K562 (cell line): Measurements from ENCODE around the gene MAMDC4. TPM values are rescaled to one million over a fixed set of nuclear protein-coding genes. Genes with fewer than 3 reads are reported as not detected.

Experiments used
- ATAC-seq: fragments of 200-7000 bp; cut with Tn5 transposase; 3 replicates; pipeline ENCODE4 v1.9.1; 2020; ENCODE audit warnings: moderate library complexity
- BruUV-seq: library from RNA; stranded (reverse); fragments of 400-500 nt; replicated peaks from 2 replicates; lab custom pipeline; 2021; lab: Mats Ljungman, UMichigan
- CTCF ChIA-PET: fragments of 300-600 bp; formaldehyde crosslinking; extraction: SDS; loops from one replicate; lab custom pipeline; 2021; ENCODE audit warnings: low intra/inter-chr PET ratio; lab: Yijun Ruan, JAX
- POLR2A ChIA-PET: fragments of 300-600, 350-650 bp; sonication (Branson Sonifier 250); formaldehyde crosslinking; extraction: SDS; loops from one replicate; lab custom pipeline; 2021; ENCODE audit warnings: antibody characterized with exemption, inconsistent platforms; lab: Yijun Ruan, JAX
- DNase-seq, 4 experiments: peaks; one replicate each; pipeline versions ENCODE4 v3.0.0 to v3.0.0-alpha.2; 2011 to 2018; ENCODE audit warnings: low spot score in 3 of 4, mixed read lengths in 3 of 4; ENCODE audit errors: extremely low read depth in 1 of 4
- FAIRE-seq: peaks from 2 replicates; lab custom pipeline; 2011; peaks lifted over from hg19 to GRCh38; lab: Jason Lieb, UNC
- H2AFZ ChIP-seq: 2 replicates; pipeline ENCODE4 v1.6.0; 2011; ENCODE audit warnings: low read depth, low read length, control low read depth, inconsistent platforms
- H3K27ac ChIP-seq: fragments of 200-600 bp; 3 replicates; pipeline ENCODE4 v1.8.0; 2011; ENCODE audit warnings: low read depth, mild to moderate bottlenecking, control low read depth, inconsistent platforms, low read length, moderate library complexity, mixed read lengths; ENCODE audit errors: extremely low read depth
- H3K27me3 ChIP-seq, 2 experiments: fragments of 300-600 bp in 1 of 2; 2 replicates in 1 of 2; 3 replicates in 1 of 2; pipeline versions ENCODE4 v1.6.0 to v1.8.0; 2011; ENCODE audit warnings: inconsistent platforms in 2 of 2, low read length in 2 of 2, mild to moderate bottlenecking in 1 of 2, mixed read lengths in 1 of 2, moderate library complexity in 1 of 2; ENCODE audit not compliant: control insufficient read depth in 2 of 2, insufficient read depth in 2 of 2
- H3K36me3 ChIP-seq: fragments of 300-600 bp; 3 replicates; pipeline ENCODE4 v1.8.0; 2011; ENCODE audit warnings: mild to moderate bottlenecking, low read length, inconsistent platforms; ENCODE audit not compliant: control insufficient read depth, insufficient read depth
- H3K4me1 ChIP-seq, 2 experiments: fragments of 200-600 bp in 1 of 2; replicated peaks in 1 of 2; 2 replicates in 1 of 2; 3 replicates in 1 of 2; pipeline versions ENCODE4 v1.5.1 to v1.8.0; 2011; ENCODE audit warnings: inconsistent platforms in 2 of 2, low read length in 2 of 2, mild to moderate bottlenecking in 1 of 2, mixed read lengths in 1 of 2, moderate library complexity in 1 of 2; ENCODE audit not compliant: control insufficient read depth in 2 of 2, insufficient read depth in 2 of 2
- H3K4me2 ChIP-seq: 2 replicates; pipeline ENCODE4 v1.6.1; 2011; ENCODE audit warnings: low read length, control low read depth, inconsistent platforms, mixed read lengths; ENCODE audit not compliant: insufficient read depth
- H3K4me3 ChIP-seq: fragments of 200-600 bp; sonication (generic), shearing (Covaris generic); 2 replicates; pipeline ENCODE4 v1.5.1; 2016; ENCODE audit warnings: control low read depth, inconsistent platforms
- H3K79me2 ChIP-seq: fragments of 200-600 bp; 3 replicates; pipeline ENCODE4 v1.8.0; 2011; ENCODE audit warnings: low read length, inconsistent platforms; ENCODE audit not compliant: control insufficient read depth, insufficient read depth
- H3K9ac ChIP-seq, 2 experiments: 2 replicates each; pipeline versions ENCODE4 v1.6.0 to v1.6.1; 2011; ENCODE audit warnings: low read depth in 2 of 2, low read length in 2 of 2, control low read depth in 1 of 2, inconsistent platforms in 1 of 2, mild to moderate bottlenecking in 1 of 2, mixed read lengths in 1 of 2; ENCODE audit not compliant: insufficient read depth in 1 of 2
- H3K9me1 ChIP-seq: one replicate; pipeline ENCODE4 v1.6.0; 2011; ENCODE audit warnings: inconsistent platforms, mild to moderate bottlenecking, low read length, moderate library complexity; ENCODE audit not compliant: control insufficient read depth, insufficient read depth
- H3K9me3 ChIP-seq: replicated peaks from 2 replicates; pipeline ENCODE4 v1.5.1; 2011; ENCODE audit warnings: low read depth, low read length, inconsistent platforms; ENCODE audit not compliant: control insufficient read depth, insufficient read depth
- H4K20me1 ChIP-seq: replicated peaks from 2 replicates; pipeline ENCODE4 v1.6.1; 2011; ENCODE audit warnings: low read length, inconsistent platforms, mixed read lengths; ENCODE audit not compliant: control insufficient read depth, insufficient read depth
- BHLHE40 ChIP-seq: IDR thresholded peaks from 2 replicates; pipeline ENCODE4 v1.6.1; 2011; ENCODE audit warnings: low read length, improper control_type of control experiment
- HMGXB4 ChIP-seq: sonication (generic); formaldehyde crosslinking; IDR thresholded peaks from 2 replicates; pipeline ENCODE4 v1.8.1; 2023; ENCODE audit warnings: mild to moderate bottlenecking, missing genetic modification reagents
- NFE2L1 ChIP-seq: fragments of 450-650 bp; IDR thresholded peaks from 2 replicates; pipeline ENCODE4 v1.6.1; 2016; ENCODE audit warnings: missing genetic modification characterization, low read depth, mild to moderate bottlenecking, missing compliant biosample characterization, moderate library complexity, borderline replicate concordance
- ZNF197 ChIP-seq: fragments of 200-800 bp; sonication (Bioruptor generic); IDR thresholded peaks from 2 replicates; pipeline ENCODE4 v1.6.1; 2016; ENCODE audit warnings: low read depth, missing genetic modification characterization, missing compliant biosample characterization
- ZNF395 ChIP-seq: fragments of 200-800 bp; sonication (Bioruptor generic); IDR thresholded peaks from 2 replicates; pipeline ENCODE4 v1.6.1; 2017; ENCODE audit warnings: missing genetic modification characterization, missing compliant biosample characterization
- ZNF518B ChIP-seq: fragments of 250-450 bp; sonication (Bioruptor Pico); IDR thresholded peaks from 2 replicates; pipeline ENCODE4 v1.5.0; 2021; ENCODE audit warnings: mild to moderate bottlenecking, moderate library complexity
- ZNF740 ChIP-seq, 3 experiments: fragments of 200-800 bp in 1 of 3; sonication (Bioruptor generic) in 1 of 3; sonication (generic) in 1 of 3; formaldehyde crosslinking in 1 of 3; IDR thresholded peaks; 2 replicates each; pipeline versions ENCODE4 v1.6.1 to v1.8.0; 2016 to 2022; ENCODE audit warnings: mild to moderate bottlenecking in 2 of 3, missing compliant biosample characterization in 2 of 3, missing genetic modification characterization in 2 of 3, missing genetic modification reagents in 1 of 3
- WGBS: fragments of 100-300 bp; shearing (Covaris generic); methylation state at CpG from one replicate; pipeline ENCODE4 v1.1.6; 2016; ENCODE audit warnings: low coverage, mixed read lengths; ENCODE audit not compliant: insufficient coverage; ENCODE audit errors: missing lambda C conversion rate; 5-methylcytosine and 5-hydroxymethylcytosine counted together
- in situ Hi-C: fragments of 300-500 bp; cut with MboI; formaldehyde crosslinking; loops from 4 replicates; pipeline ENCODE4 v1.15.0; 2018; ENCODE audit warnings: inconsistent platforms, mixed read lengths
- intact Hi-C: fragments of 100-400 bp; cut with micrococcal nuclease; formaldehyde crosslinking; loops from 2 replicates; pipeline ENCODE4 v1.14.2; 2022
- polyA plus RNA-seq, 8 experiments: library from polyadenylated mRNA; depleted of rRNA in 4 of 8; stranded (reverse) in 5 of 8; unstranded in 3 of 8; fragments of >200 nt; fragmentation: Nextera tagmentation in 2 of 8; fragmentation: Illumina TruSeq in 1 of 8; extraction: Ambion mirVana in 2 of 8; extraction: Trizol in 1 of 8; gene quantifications; 2 replicates each; pipeline versions ENCODE4 v1.2.1 to v1.2.3, GENCODE V29; 2011 to 2014; ENCODE audit warnings: inconsistent platforms in 1 of 8, missing spikeins in 1 of 8
- total RNA-seq, 7 experiments: library from RNA; depleted of rRNA in 6 of 7; stranded (reverse); fragments of >200 nt in 6 of 7; fragmentation: Illumina TruSeq in 2 of 7; extraction: Trizol in 2 of 7; gene quantifications; 2 replicates each; pipeline versions ENCODE4 v1.2.1 to v1.2.3, GENCODE V29; 2011 to 2021; ENCODE audit warnings: low replicate concordance in 1 of 7

MAMDC4 gene
- total and polyA plus RNA-seq, 9 of the 15 experiments (the other 6 are each of a cell fraction or from before 2014, with no cell fraction given): 0.03 to 10.8 (median 1.5) TPM

- no peak for TF ChIP-seq ZNF518B (CRISPR knock-in tag)
Measured at GRCh38 chr9:136835162-136835931, 16.8 kb upstream of the MAMDC4 start (continued).

- H2AFZ ChIP-seq: no peak overlapping the region
- ChIA-PET CTCF (no interaction called here), POLR2A (interaction anchor here (0.6 to 0.7 kb wide), 2 partner anchors 11 to 379 kb away, joined by 3 to 4 read pairs; no protein-coding TSS in a partner anchor)
- H4K20me1 ChIP-seq: peaks cover 8% of the 10 kb centered on the region; the same call in 1 of the 2 replicates
- ATAC-seq: no peak
- intact Hi-C loops (no loop called here), in situ Hi-C loops (no loop called here)
- no peak overlapping the region for H3K27ac ChIP-seq
- H3K36me3 ChIP-seq: peaks cover 85% of the 10 kb centered on the region; the same call in 2 of the 3 replicates
- WGBS: 85% methylated on average over 12 of the region's 21 CpGs
- no peaks in the 10 kb centered on the region for H3K9me3 ChIP-seq
- no peak overlapping the region for H3K4me3 ChIP-seq
- H3K27me3 ChIP-seq: no peaks in the 10 kb centered on the region
- peaks cover 7 to 72% of the 10 kb centered on the region in 2 experiments for H3K4me1 ChIP-seq
- FAIRE-seq: no peak
- H3K9me1 ChIP-seq: peaks cover 3% of the 10 kb centered on the region
- BruUV-seq: no TSS peak
- no peak overlapping the region; a peak in 1 of 4 replicates for H3K9ac ChIP-seq
- H3K4me2 ChIP-seq: no peak overlapping the region
- DNase-seq: no peak
- no peaks in the 10 kb centered on the region for H3K79me2 ChIP-seq
- TF ChIP-seq ZNF395 (CRISPR knock-in tag): no peak
- no peak for TF ChIP-seq HMGXB4 (CRISPR knock-in tag)
- TF ChIP-seq ZNF740 (CRISPR knock-in tag; IDR thresholded peaks at IDR 0.05): 0 out of 2 replicates have a peak, but pooled peaks have one; percentile 25
- TF ChIP-seq ZNF740 (tag; IDR thresholded peaks at IDR 0.05): no peak
- no peak for TF ChIP-seq BHLHE40
- no peak for TF ChIP-seq ZNF197 (CRISPR knock-in tag)
- TF ChIP-seq NFE2L1 (tag): no peak
Measured at GRCh38 chr9:136835932-136836904, 15.9 kb upstream of the MAMDC4 start.
